ENCODE measurements around the gene RFX5. TPM values are rescaled to one million over a fixed set of nuclear protein-coding genes. Genes with fewer than 3 reads are reported as not detected.
A peak's percentile ranks its signal among the peaks of the same experiment; 100 is the strongest.
"Not testable (repeated sequence)": the region's sequence is repeated elsewhere in the genome, so short reads cannot be mapped to it uniquely, and the experiment has no call there.

The RFX5 gene
- polyA plus RNA-seq, 3 donors: 39.3 to 66.3 (median 43.5) TPM

DNA sequence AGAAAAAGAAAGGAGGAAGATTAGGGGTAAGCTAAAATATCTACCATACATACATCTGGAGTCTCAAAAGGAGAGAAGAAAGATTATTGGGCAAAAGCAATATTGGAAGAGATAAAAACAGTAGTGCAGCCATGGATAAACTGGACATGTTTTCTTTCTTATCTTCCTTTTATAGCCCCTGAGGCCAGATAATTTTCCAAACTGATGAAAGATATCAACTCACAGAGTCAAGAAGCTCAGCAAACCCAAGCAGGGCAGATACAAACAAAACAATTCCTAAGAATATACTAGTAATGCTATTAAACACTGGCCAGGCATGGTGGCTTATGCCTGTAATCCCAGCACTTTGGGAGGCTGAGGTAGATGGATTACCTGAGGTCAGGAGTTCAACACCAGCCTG, 46.5 kb upstream of the RFX5 start:
- no peak overlapping the region for H3K4me3 Mint-ChIP-seq
- intact Hi-C loops (cut with micrococcal nuclease): no loop called here

DNA sequence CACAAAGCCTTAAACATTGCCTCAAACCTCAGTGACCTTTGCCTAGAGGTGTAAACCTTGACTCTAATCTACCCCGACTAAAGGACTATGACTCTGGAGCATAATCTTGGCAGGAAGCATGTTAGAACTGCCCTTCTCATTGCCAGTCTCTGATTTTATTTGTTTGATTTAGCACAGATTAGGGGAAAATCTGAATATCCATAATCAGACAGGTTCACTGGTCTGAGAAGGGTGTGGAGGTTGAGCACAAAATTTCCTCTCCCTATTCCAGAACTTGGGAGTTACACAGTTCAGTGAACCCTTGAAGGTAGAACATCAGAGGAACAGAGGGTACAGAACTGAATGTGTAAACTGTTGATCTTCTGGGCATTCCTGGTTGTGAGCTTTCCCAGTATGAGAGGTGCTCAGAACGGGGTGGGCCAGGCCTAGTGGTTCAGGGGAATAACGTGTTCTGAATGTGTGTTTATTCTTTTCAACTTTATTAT, 44.1 kb upstream of the RFX5 start:
- no peaks in the 10 kb centered on the region for H4K20me1 ChIP-seq (ENCODE audit: insufficient read depth, low read length)
- no peak for DNase-seq
- no peaks in the 10 kb centered on the region for H3K27me3 ChIP-seq (ENCODE audit: control insufficient read depth in 2 of 2, insufficient read depth in 2 of 2, low read length in 2 of 2)
- no CpG with 5 or more reads among the region's 3 CpGs for WGBS (ENCODE audit: insufficient coverage)
- H3K4me1 ChIP-seq (ENCODE audit: control insufficient read depth in 1 of 2, insufficient read depth in 2 of 2, low read length in 2 of 2): no peaks in the 10 kb centered on the region
- H3K9me3 Mint-ChIP-seq: peaks cover 0 to 5% (median 4%) of the 10 kb centered on the region in 7 donors
- no peaks in the 10 kb centered on the region for H3K36me3 Mint-ChIP-seq
- peaks cover 0 to 10% (median 3%) of the 10 kb centered on the region in 3 donors for H3K27me3 Mint-ChIP-seq (ENCODE audit: low read depth in 3 of 3)
- no peak overlapping the region for H3K27ac ChIP-seq (ENCODE audit: low read depth in 1 of 2, low read length in 2 of 2)
- H3K4me3 ChIP-seq (replicated peaks in 1 of 3; ENCODE audit: low read depth in 2 of 3, low read length in 3 of 3): no peak overlapping the region
- H3K4me2 ChIP-seq (replicated peaks; ENCODE audit: extremely low read depth, low read length, poor library complexity, severe bottlenecking): no peak overlapping the region
- no peak overlapping the region for H3K4me3 Mint-ChIP-seq
- H3K4me1 Mint-ChIP-seq: no peaks in the 10 kb centered on the region
- intact Hi-C loops (cut with micrococcal nuclease): no loop called here
- TF ChIP-seq, protein P1, sequence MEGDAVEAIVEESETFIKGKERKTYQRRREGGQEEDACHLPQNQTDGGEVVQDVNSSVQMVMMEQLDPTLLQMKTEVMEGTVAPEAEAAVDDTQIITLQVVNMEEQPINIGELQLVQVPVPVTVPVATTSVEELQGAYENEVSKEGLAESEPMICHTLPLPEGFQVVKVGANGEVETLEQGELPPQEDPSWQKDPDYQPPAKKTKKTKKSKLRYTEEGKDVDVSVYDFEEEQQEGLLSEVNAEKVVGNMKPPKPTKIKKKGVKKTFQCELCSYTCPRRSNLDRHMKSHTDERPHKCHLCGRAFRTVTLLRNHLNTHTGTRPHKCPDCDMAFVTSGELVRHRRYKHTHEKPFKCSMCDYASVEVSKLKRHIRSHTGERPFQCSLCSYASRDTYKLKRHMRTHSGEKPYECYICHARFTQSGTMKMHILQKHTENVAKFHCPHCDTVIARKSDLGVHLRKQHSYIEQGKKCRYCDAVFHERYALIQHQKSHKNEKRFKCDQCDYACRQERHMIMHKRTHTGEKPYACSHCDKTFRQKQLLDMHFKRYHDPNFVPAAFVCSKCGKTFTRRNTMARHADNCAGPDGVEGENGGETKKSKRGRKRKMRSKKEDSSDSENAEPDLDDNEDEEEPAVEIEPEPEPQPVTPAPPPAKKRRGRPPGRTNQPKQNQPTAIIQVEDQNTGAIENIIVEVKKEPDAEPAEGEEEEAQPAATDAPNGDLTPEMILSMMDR (IDR thresholded peaks at IDR 0.05): no peak
- H3K27ac Mint-ChIP-seq: no peak overlapping the region
- no peaks in the 10 kb centered on the region for H3K9me3 ChIP-seq (replicated peaks in 1 of 2; ENCODE audit: control insufficient read depth in 1 of 2, insufficient read depth in 1 of 2, low read length in 2 of 2)
- no peak overlapping the region for H3K9ac ChIP-seq (ENCODE audit: insufficient read depth, low read length, poor library complexity, severe bottlenecking)
- H3K36me3 ChIP-seq (replicated peaks in 1 of 2; ENCODE audit: control insufficient read depth in 1 of 2, insufficient read depth in 2 of 2, low read length in 2 of 2): no peaks in the 10 kb centered on the region
- no peak overlapping the region for H2AFZ ChIP-seq (ENCODE audit: insufficient read depth, low read depth, low read length, poor library complexity, severe bottlenecking)
- H3K79me2 ChIP-seq (ENCODE audit: insufficient read depth, low read length): no peaks in the 10 kb centered on the region

More for the DNA sequence above, 46.5 kb upstream of the RFX5 start:
- Histone ChIP-seq H3K79me2 (ENCODE audit: insufficient read depth, low read length) (no peaks in the 10 kb centered on the region), H3K4me3 (replicated peaks in 1 of 3; ENCODE audit: low read depth in 2 of 3, low read length in 3 of 3) (no peak overlapping the region), H3K36me3 (replicated peaks in 1 of 2; ENCODE audit: control insufficient read depth in 1 of 2, insufficient read depth in 2 of 2, low read length in 2 of 2) (no peaks in the 10 kb centered on the region), H3K9ac (ENCODE audit: insufficient read depth, low read length, poor library complexity, severe bottlenecking) (no peak overlapping the region), H3K27me3 (ENCODE audit: control insufficient read depth in 2 of 2, insufficient read depth in 2 of 2, low read length in 2 of 2) (no peaks in the 10 kb centered on the region), H3K9me3 (replicated peaks in 1 of 2; ENCODE audit: control insufficient read depth in 1 of 2, insufficient read depth in 1 of 2, low read length in 2 of 2) (no peaks in the 10 kb centered on the region), H2AFZ (ENCODE audit: insufficient read depth, low read depth, low read length, poor library complexity, severe bottlenecking) (no peak overlapping the region), H3K4me1 (ENCODE audit: control insufficient read depth in 1 of 2, insufficient read depth in 2 of 2, low read length in 2 of 2) (no peaks in the 10 kb centered on the region), H3K4me2 (replicated peaks; ENCODE audit: extremely low read depth, low read length, poor library complexity, severe bottlenecking) (no peak overlapping the region), H3K27ac (ENCODE audit: low read depth in 1 of 2, low read length in 2 of 2) (no peak overlapping the region), H4K20me1 (ENCODE audit: insufficient read depth, low read length) (no peaks in the 10 kb centered on the region)
- TF ChIP-seq, protein P1 (IDR thresholded peaks at IDR 0.05): no peak
- Mint-ChIP-seq H3K4me1 (no peaks in the 10 kb centered on the region), H3K27me3 (ENCODE audit: low read depth in 3 of 3) (peaks cover 0 to 17% (median 3%) of the 10 kb centered on the region in 3 donors), H3K9me3 (peaks cover 0 to 6% (median 4%) of the 10 kb centered on the region in 7 donors), H3K36me3 (no peaks in the 10 kb centered on the region), H3K27ac (no peak overlapping the region)
- no peak for DNase-seq

DNA sequence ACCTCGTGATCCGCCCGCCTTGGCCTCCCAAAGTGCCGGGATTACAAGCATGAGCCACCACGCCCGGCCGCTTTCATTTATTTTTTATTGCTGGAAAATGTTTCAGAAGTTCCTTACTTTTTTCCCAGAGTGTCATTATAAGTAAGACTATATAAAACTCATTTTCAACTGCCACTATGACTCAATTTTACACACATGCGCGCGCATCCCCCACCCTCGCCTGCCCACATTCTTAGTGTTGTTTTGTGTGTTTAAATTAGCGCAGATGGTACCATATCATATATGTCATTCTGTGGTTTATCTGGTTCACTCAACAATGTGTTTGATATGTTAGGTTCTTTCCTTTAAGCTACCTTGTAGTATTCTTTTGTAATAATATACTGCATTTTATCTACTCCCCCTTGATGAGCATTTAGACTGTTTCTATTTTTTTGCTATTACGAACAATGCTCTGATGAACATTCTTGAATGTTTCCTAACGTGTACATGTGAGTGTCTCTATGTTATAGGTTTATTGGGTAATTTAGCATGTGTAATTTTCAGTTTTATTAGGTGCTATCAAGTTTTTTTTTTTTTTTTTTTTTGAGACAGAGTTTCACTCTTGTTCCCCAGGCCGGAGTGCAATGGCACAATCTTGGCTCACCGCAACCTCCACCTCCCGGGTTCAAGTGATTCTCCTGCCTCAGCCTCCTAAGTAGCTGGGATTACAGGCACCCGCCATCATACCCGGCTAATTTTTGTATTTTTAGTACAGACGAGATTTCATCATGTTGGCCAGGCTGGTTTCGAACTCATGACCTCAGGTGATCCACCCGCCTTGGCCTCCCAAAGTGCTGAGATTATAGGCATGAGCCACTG, 43.4 kb upstream of the RFX5 start:
- H3K9me3 Mint-ChIP-seq; H2AFZ ChIP-seq (ENCODE audit: insufficient read depth, low read depth, low read length, poor library complexity, severe bottlenecking); H3K36me3 ChIP-seq (replicated peaks in 1 of 2; ENCODE audit: control insufficient read depth in 1 of 2, insufficient read depth in 2 of 2, low read length in 2 of 2); H3K27ac ChIP-seq (ENCODE audit: low read depth in 1 of 2, low read length in 2 of 2); H3K4me3 Mint-ChIP-seq; H3K36me3 Mint-ChIP-seq; H3K4me3 ChIP-seq (replicated peaks in 1 of 3; ENCODE audit: low read depth in 2 of 3, low read length in 3 of 3); H3K79me2 ChIP-seq (ENCODE audit: insufficient read depth, low read length); intact Hi-C loops (cut with micrococcal nuclease); H3K9ac ChIP-seq (ENCODE audit: insufficient read depth, low read length, poor library complexity, severe bottlenecking); DNase-seq; H4K20me1 ChIP-seq (ENCODE audit: insufficient read depth, low read length); H3K9me3 ChIP-seq (replicated peaks in 1 of 2; ENCODE audit: control insufficient read depth in 1 of 2, insufficient read depth in 1 of 2, low read length in 2 of 2); H3K4me1 ChIP-seq (ENCODE audit: control insufficient read depth in 1 of 2, insufficient read depth in 2 of 2, low read length in 2 of 2); H3K4me1 Mint-ChIP-seq; H3K4me2 ChIP-seq (replicated peaks; ENCODE audit: extremely low read depth, low read length, poor library complexity, severe bottlenecking); H3K27me3 ChIP-seq (ENCODE audit: control insufficient read depth in 2 of 2, insufficient read depth in 2 of 2, low read length in 2 of 2): not testable (repeated sequence)
- Mint-ChIP-seq H3K27ac (peak overlapping the region in 1 of 7 donors; percentile 40), H3K27me3 (ENCODE audit: low read depth in 3 of 3) (peaks cover 0 to 10% (median 3%) of the 10 kb centered on the region in 3 donors)
- 98% methylated on average over 8 of the region's 22 CpGs for WGBS (ENCODE audit: insufficient coverage)

All from CD14-positive monocyte (primary cell).